Left forelimb (tissue), 1 donor: ENCODE results near the gene RPL19.

Experiments used
- DNase-seq: peaks from one replicate; pipeline ENCODE4 v3.0.0-alpha.2; 2018; ENCODE audit warnings: low spot score

Gene RPL19

GRCh38 chr17:39197380-39198185 is 2.5 kb upstream of the RPL19 start, which contains the start of gene CACNB1:
TSS of gene CACNB1 (minus strand) at chr17:39197669. CDS start at chr17:39197495, 174 bp downstream.
- peak; percentile 90 for DNase-seq

- no peak for DNase-seq
Measured at GRCh38 chr17:39198186-39198566, 1.9 kb upstream of the RPL19 start.

- DNase-seq: peak; percentile 81
Measured at GRCh38 chr17:39199820-39200069, 338 bp upstream of the RPL19 start.

- DNase-seq: no peak
Measured at GRCh38 chr17:39200957-39201510, 951 bp downstream of the RPL19 start.

- no peak for DNase-seq
Measured at GRCh38 chr17:39204245-39204644, 4.2 kb downstream of the RPL19 start.

GRCh38 chr17:39205112-39205526 is 5.0 kb downstream of the RPL19 start:
- no peak for DNase-seq

GRCh38 chr17:39208136-39208535 is 8.1 kb downstream of the RPL19 start:
- DNase-seq: no peak

GRCh38 chr17:39208893-39209292 is 8.8 kb downstream of the RPL19 start:
- DNase-seq: no peak

- peak; percentile 78 for DNase-seq
Measured at GRCh38 chr17:39209317-39210092, 9.4 kb downstream of the RPL19 start.

- DNase-seq: no peak
Measured at GRCh38 chr17:39210093-39210434, 10.0 kb downstream of the RPL19 start.

GRCh38 chr17:39212195-39212810 is 12.2 kb downstream of the RPL19 start:
- no peak for DNase-seq

- no peak for DNase-seq
Measured at GRCh38 chr17:39212841-39213480, 12.9 kb downstream of the RPL19 start.

GRCh38 chr17:39213852-39214251 is 13.8 kb downstream of the RPL19 start:
- DNase-seq: no peak

- no peak for DNase-seq
Measured at GRCh38 chr17:39217734-39218369, 17.8 kb downstream of the RPL19 start.

GRCh38 chr17:39218906-39219305 is 18.8 kb downstream of the RPL19 start:
- DNase-seq: no peak

GRCh38 chr17:39219647-39220154 is 19.6 kb downstream of the RPL19 start:
- no peak for DNase-seq

- no peak for DNase-seq
Measured at GRCh38 chr17:39221572-39221971, 21.5 kb downstream of the RPL19 start.

GRCh38 chr17:39222151-39222550 is 22.1 kb downstream of the RPL19 start:
- DNase-seq: no peak

GRCh38 chr17:39222866-39223834 is 23.1 kb downstream of the RPL19 start:
- no peak for DNase-seq
